GM12878 (cell line): ENCODE results near the gene DRAXIN. TPM values are rescaled to one million over a fixed set of nuclear protein-coding genes. Genes with fewer than 3 reads are reported as not detected.

Experiments
- ATAC-seq: fragments of 200-7000 bp; cut with Tn5 transposase; 3 replicates; pipeline ENCODE4 v1.9.1; 2020; ENCODE audit warnings: mild to moderate bottlenecking, moderate library complexity
- BruUV-seq: library from RNA; stranded (reverse); fragments of 400-500 nt; replicated peaks from 2 replicates; lab custom pipeline; 2021; lab: Mats Ljungman, UMichigan
- CTCF ChIA-PET: fragments of 300-600 bp; sonication (Branson Sonifier 250); formaldehyde crosslinking; extraction: SDS; loops from one replicate; lab custom pipeline; 2021; ENCODE audit warnings: inconsistent platforms; lab: Yijun Ruan, JAX
- POLR2A ChIA-PET: fragments of 350-600 bp; formaldehyde crosslinking; extraction: SDS; loops from one replicate; lab custom pipeline; 2021; ENCODE audit warnings: inconsistent platforms; lab: Charles Lee
- RAD21 ChIA-PET: fragments of 300-600 bp; sonication (Branson Sonifier 250); formaldehyde crosslinking; loops from one replicate; lab custom pipeline; 2023; ENCODE audit warnings: antibody characterized with exemption; ENCODE audit not compliant: unreplicated experiment; lab: Charles Lee
- SMC1A ChIA-PET: fragments of 300-600 bp; sonication (Branson Sonifier 250); formaldehyde crosslinking; loops from one replicate; lab custom pipeline; 2023; ENCODE audit not compliant: unreplicated experiment, uncharacterized antibody; lab: Charles Lee
- DNase-seq: peaks from one replicate; pipeline ENCODE4 v3.0.0-alpha.2; 2011; ENCODE audit warnings: low read depth, low spot score
- FAIRE-seq: peaks from 3 replicates; lab custom pipeline; 2011; peaks lifted over from hg19 to GRCh38; lab: Jason Lieb, UNC
- H2AFZ ChIP-seq: 2 replicates; pipeline ENCODE4 v1.6.0; 2011; ENCODE audit warnings: low read depth, low read length, control low read depth; ENCODE audit not compliant: control insufficient read depth
- H3K27ac ChIP-seq: 2 replicates; pipeline ENCODE4 v1.5.1; 2011; ENCODE audit warnings: control low read depth; ENCODE audit not compliant: control insufficient read depth, insufficient read depth
- H3K27me3 ChIP-seq, 2 experiments: replicated peaks in 1 of 2; 2 replicates each; pipeline versions ENCODE4 v1.6.0 to v1.6.1; 2011; ENCODE audit warnings: low read length in 1 of 2; ENCODE audit not compliant: control insufficient read depth in 2 of 2, insufficient read depth in 2 of 2
- H3K36me3 ChIP-seq, 2 experiments: 2 replicates each; pipeline ENCODE4 v1.5.1; 2011; ENCODE audit warnings: low read length in 1 of 2; ENCODE audit not compliant: control insufficient read depth in 2 of 2, insufficient read depth in 2 of 2
- H3K4me1 ChIP-seq: 2 replicates; pipeline ENCODE4 v1.6.1; 2011; ENCODE audit warnings: mild to moderate bottlenecking, low read length, moderate library complexity, mixed read lengths; ENCODE audit not compliant: control insufficient read depth, insufficient read depth
- H3K4me2 ChIP-seq: 2 replicates; pipeline ENCODE4 v1.6.0; 2011; ENCODE audit warnings: control low read depth; ENCODE audit not compliant: control insufficient read depth, insufficient read depth
- H3K4me3 ChIP-seq: fragments of 200-600 bp; sonication (generic); 2 replicates; pipeline ENCODE4 v1.5.1; 2016
- H3K79me2 ChIP-seq: 2 replicates; pipeline ENCODE4 v1.6.0; 2011; ENCODE audit warnings: low read length; ENCODE audit not compliant: control insufficient read depth, insufficient read depth
- H3K9ac ChIP-seq: 2 replicates; pipeline ENCODE4 v1.8.0; 2011; ENCODE audit warnings: low read length, control low read depth, mixed read lengths; ENCODE audit not compliant: control insufficient read depth, insufficient read depth
- H3K9me3 ChIP-seq: replicated peaks from 3 replicates; pipeline ENCODE4 v1.5.1; 2011; ENCODE audit warnings: mild to moderate bottlenecking, low read length; ENCODE audit not compliant: control insufficient read depth, insufficient read depth
- H4K20me1 ChIP-seq: 2 replicates; pipeline ENCODE4 v1.6.0; 2011; ENCODE audit not compliant: control insufficient read depth, insufficient read depth
- ATF2 ChIP-seq: IDR thresholded peaks from 2 replicates; pipeline ENCODE4 v1.6.1; 2012; ENCODE audit warnings: low read length, inconsistent platforms
- ATF7 ChIP-seq: fragments of 450-650 bp; IDR thresholded peaks from 2 replicates; pipeline ENCODE4 v1.6.1; 2016; ENCODE audit warnings: low read depth, mild to moderate bottlenecking
- CBFB ChIP-seq: IDR thresholded peaks from 2 replicates; pipeline ENCODE4 v1.6.1; 2016; ENCODE audit warnings: antibody characterized with exemption, low read depth
- E2F4 ChIP-seq: IDR thresholded peaks from 2 replicates; pipeline ENCODE4 v1.6.1; 2012; ENCODE audit warnings: low read depth, low read length, improper control_type of control experiment
- EED ChIP-seq: sonication (generic); IDR thresholded peaks from 2 replicates; pipeline ENCODE4 v1.6.1; 2016; ENCODE audit warnings: antibody characterized with exemption, low read depth
- HDAC6 ChIP-seq: fragments of 200-600 bp; sonication (generic); IDR thresholded peaks from one replicate; pipeline ENCODE4 v1.8.0; 2017; ENCODE audit warnings: antibody characterized with exemption; ENCODE audit not compliant: unreplicated experiment
- PAX5 ChIP-seq: IDR thresholded peaks from 2 replicates; pipeline ENCODE4 v1.6.1; 2011; ENCODE audit warnings: low read depth, low read length, borderline replicate concordance
- POLR2AphosphoS5 ChIP-seq: IDR thresholded peaks from 2 replicates; pipeline ENCODE4 v1.6.1; 2011; ENCODE audit warnings: mild to moderate bottlenecking, low read length, inconsistent platforms
- RELA ChIP-seq: fragments of 450-650 bp; IDR thresholded peaks from 2 replicates; pipeline ENCODE4 v1.8.0; 2014; ENCODE audit warnings: borderline replicate concordance; ENCODE audit not compliant: partially characterized antibody
- SPI1 ChIP-seq: IDR thresholded peaks from 2 replicates; pipeline ENCODE4 v1.6.1; 2011; ENCODE audit warnings: low read depth, mild to moderate bottlenecking, low read length, moderate library complexity, borderline replicate concordance; ENCODE audit not compliant: insufficient read depth
- SREBF2 ChIP-seq: IDR thresholded peaks from 2 replicates; pipeline ENCODE4 v1.6.1; 2012; ENCODE audit warnings: mild to moderate bottlenecking, low read length
- STAT1 ChIP-seq: fragments of 450-650 bp; conservative IDR thresholded peaks from 2 replicates; pipeline ENCODE4 v1.6.1; 2014; ENCODE audit warnings: antibody characterized with exemption, mild to moderate bottlenecking
- TCF12 ChIP-seq: IDR thresholded peaks from 2 replicates; pipeline ENCODE4 v1.6.1; 2011; ENCODE audit warnings: low read depth, mild to moderate bottlenecking, low read length
- USF2 ChIP-seq: IDR thresholded peaks from 2 replicates; pipeline ENCODE4 v1.6.1; 2011; ENCODE audit warnings: low read depth, low read length, improper control_type of control experiment, borderline replicate concordance
- ZBTB11 ChIP-seq: fragments of 450-650 bp; formaldehyde crosslinking; IDR thresholded peaks from 2 replicates; pipeline ENCODE4 v1.5.0; 2022; ENCODE audit warnings: mild to moderate bottlenecking, missing genetic modification characterization
- WGBS: methylation state at CpG from one replicate; pipeline ENCODE4 v1.1.6; 2016; ENCODE audit warnings: low lambda C conversion rate; ENCODE audit not compliant: insufficient replicate concordance, insufficient coverage; ENCODE audit errors: missing lambda C conversion rate; 5-methylcytosine and 5-hydroxymethylcytosine counted together
- in situ Hi-C: fragments of 300-500 bp; cut with MboI; formaldehyde crosslinking; loops from 9 replicates; pipeline ENCODE4 v1.14.3; 2018; ENCODE audit warnings: mixed read lengths
- intact Hi-C: fragments of 100-400 bp; cut with micrococcal nuclease; formaldehyde crosslinking; loops from one replicate; pipeline ENCODE4 v1.14.2; 2022; ENCODE audit not compliant: unreplicated experiment
- polyA plus RNA-seq, 11 experiments: library from polyadenylated mRNA; depleted of rRNA in 4 of 11; unstranded in 6 of 11; stranded (reverse) in 5 of 11; fragments of >200 nt; fragmentation: Nextera tagmentation in 4 of 11; fragmentation: Illumina TruSeq in 1 of 11; extraction: Ambion mirVana in 4 of 11; extraction: Trizol in 1 of 11; gene quantifications; 1 replicate in 1 of 11; 2 replicates in 10 of 11; pipeline versions ENCODE4 v1.2.1 to v1.2.3, GENCODE V29; 2011 to 2016; ENCODE audit warnings: inconsistent platforms in 2 of 11, missing spikeins in 2 of 11, low read depth in 1 of 11
- total RNA-seq, 4 experiments: library from RNA; depleted of rRNA in 3 of 4; stranded (reverse); fragments of >200 nt in 3 of 4; fragmentation: Illumina TruSeq in 1 of 4; extraction: Trizol in 1 of 4; gene quantifications; 2 replicates each; pipeline versions ENCODE4 v1.2.1 to v1.2.3, GENCODE V29; 2013 to 2021

The DRAXIN gene
- total and polyA plus RNA-seq, 10 of the 15 experiments (the other 5 are each of a cell fraction or from before 2014, with no cell fraction given), result 0.01 to 0.05 (median 0.03) TPM; not detected in 3

- intact Hi-C loops, result no loop called here
- no peak overlapping the region for H3K9ac ChIP-seq
- no peaks in the 10 kb centered on the region; the same call in 1 of the 2 replicates for H3K4me1 ChIP-seq
These were observed 20.8 kb downstream of the DRAXIN start for GRCh38 chr1:11712285-11712684.

More at GRCh38 chr1:11712285-11712684, 20.8 kb downstream of the DRAXIN start:
- Histone ChIP-seq H3K27ac (no peak overlapping the region), H3K27me3 (no peaks in the 10 kb centered on the region), H3K4me2 (no peak overlapping the region), H3K9me3 (no peaks in the 10 kb centered on the region), H4K20me1 (no peaks in the 10 kb centered on the region), H3K79me2 (no peaks in the 10 kb centered on the region), H3K4me3 (no peak overlapping the region), H2AFZ (no peak overlapping the region), H3K36me3 (no peaks in the 10 kb centered on the region)
- ATAC-seq, result no peak
- no peak for DNase-seq
- TF ChIP-seq ATF7, result no peak
- no peak for TF ChIP-seq E2F4
- no peak for TF ChIP-seq STAT1
- no peak for TF ChIP-seq POLR2AphosphoS5
- no peak for TF ChIP-seq ATF2
- TF ChIP-seq RELA, result no peak
- TF ChIP-seq ZBTB11 (CRISPR knock-in tag), result no peak
- TF ChIP-seq SPI1, result no peak
- no peak for TF ChIP-seq SREBF2
- no peak for TF ChIP-seq EED
- TF ChIP-seq CBFB, result no peak
- no peak for TF ChIP-seq PAX5
- no peak for TF ChIP-seq HDAC6
- no peak for TF ChIP-seq USF2
- TF ChIP-seq TCF12, result no peak
- BruUV-seq, result no TSS peak
- POLR2A ChIA-PET, result interaction anchor here (0.7 kb wide), 1 partner anchor 1608 kb away, joined by 3 read pairs; no protein-coding TSS in a partner anchor
- CTCF ChIA-PET, result interaction anchor here (1.1 kb wide), 1 partner anchor 68 kb away, joined by 6 read pairs; no protein-coding TSS in a partner anchor
- 60% methylated on average over 8 of the region's 8 CpGs for WGBS
- in situ Hi-C loops, result no loop called here
- SMC1A ChIA-PET, result no interaction called here
- RAD21 ChIA-PET, result interaction anchor here (0.7 kb wide), 1 partner anchor 62 kb away, joined by 3 read pairs; no protein-coding TSS in a partner anchor
- FAIRE-seq, result no peak
